ENCODE results near the gene TPI1.
A peak's percentile ranks its signal among the peaks of the same experiment; 100 is the strongest.

The TPI1 gene

GRCh38 chr12:6839482-6840201, 27.7 kb upstream of the TPI1 start:
- Histone ChIP-seq H3K27ac (ENCODE audit: low read depth, low read length) (peak overlapping the region; percentile 15), H3K9me3 (ENCODE audit: control insufficient read depth, insufficient read depth, low read length) (no peaks in the 10 kb centered on the region), H3K27me3 (ENCODE audit: control insufficient read depth, insufficient read depth, low read length) (no peaks in the 10 kb centered on the region), H3K4me1 (ENCODE audit: control insufficient read depth, insufficient read depth, low read length) (peaks cover 4% of the 10 kb centered on the region; the same call in 1 of the 2 replicates), H3K9ac (ENCODE audit: low read depth, low read length) (no peak overlapping the region), H3K36me3 (ENCODE audit: control insufficient read depth, insufficient read depth, low read length) (peaks cover 72% of the 10 kb centered on the region), H3K4me3 (ENCODE audit: low read depth, low read length) (no peak overlapping the region)

GRCh38 chr12:6840330-6840729, 27.0 kb upstream of the TPI1 start:
- no peak overlapping the region for H3K27ac ChIP-seq (ENCODE audit: low read depth, low read length)
- H3K36me3 ChIP-seq (ENCODE audit: control insufficient read depth, insufficient read depth, low read length), result peaks cover 79% of the 10 kb centered on the region
- no peak overlapping the region for H3K9ac ChIP-seq (ENCODE audit: low read depth, low read length)

GRCh38 chr12:6840761-6841515, 26.4 kb upstream of the TPI1 start, which contains the start of gene GNB3:
TSS of gene GNB3 (plus strand) at chr12:6840925. CDS start at chr12:6841288, 363 bp downstream.
- H3K9me3 ChIP-seq (ENCODE audit: control insufficient read depth, insufficient read depth, low read length), result no peaks in the 10 kb centered on the region
- H3K27me3 ChIP-seq (ENCODE audit: control insufficient read depth, insufficient read depth, low read length), result no peaks in the 10 kb centered on the region
- H3K4me1 ChIP-seq (ENCODE audit: control insufficient read depth, insufficient read depth, low read length), result peaks cover 4% of the 10 kb centered on the region; the same call in 1 of the 2 replicates
- H3K27ac ChIP-seq (ENCODE audit: low read depth, low read length), result peak within 1 kb of the TSS; percentile 15
- H3K9ac ChIP-seq (ENCODE audit: low read depth, low read length), result no peak within 1 kb of the TSS
- peaks cover 84% of the 10 kb centered on the region for H3K36me3 ChIP-seq (ENCODE audit: control insufficient read depth, insufficient read depth, low read length)
- H3K4me3 ChIP-seq (ENCODE audit: low read depth, low read length), result no peak within 1 kb of the TSS

More at GRCh38 chr12:6840330-6840729, 27.0 kb upstream of the TPI1 start:
- Histone ChIP-seq H3K4me3 (ENCODE audit: low read depth, low read length) (no peak overlapping the region), H3K27me3 (ENCODE audit: control insufficient read depth, insufficient read depth, low read length) (no peaks in the 10 kb centered on the region), H3K9me3 (ENCODE audit: control insufficient read depth, insufficient read depth, low read length) (no peaks in the 10 kb centered on the region), H3K4me1 (ENCODE audit: control insufficient read depth, insufficient read depth, low read length) (peaks cover 4% of the 10 kb centered on the region; the same call in 1 of the 2 replicates)

GRCh38 chr12:6842075-6842474, 25.3 kb upstream of the TPI1 start:
- Histone ChIP-seq H3K36me3 (ENCODE audit: control insufficient read depth, insufficient read depth, low read length) (peaks cover 84% of the 10 kb centered on the region), H3K27ac (ENCODE audit: low read depth, low read length) (no peak overlapping the region), H3K9ac (ENCODE audit: low read depth, low read length) (no peak overlapping the region), H3K9me3 (ENCODE audit: control insufficient read depth, insufficient read depth, low read length) (no peaks in the 10 kb centered on the region), H3K4me3 (ENCODE audit: low read depth, low read length) (no peak overlapping the region), H3K4me1 (ENCODE audit: control insufficient read depth, insufficient read depth, low read length) (peaks cover 4% of the 10 kb centered on the region; the same call in 1 of the 2 replicates), H3K27me3 (ENCODE audit: control insufficient read depth, insufficient read depth, low read length) (no peaks in the 10 kb centered on the region)

GRCh38 chr12:6843118-6843902, 24.0 kb upstream of the TPI1 start:
- H3K4me3 ChIP-seq (ENCODE audit: low read depth, low read length), result no peak overlapping the region
- H3K27me3 ChIP-seq (ENCODE audit: control insufficient read depth, insufficient read depth, low read length), result no peaks in the 10 kb centered on the region
- no peaks in the 10 kb centered on the region for H3K9me3 ChIP-seq (ENCODE audit: control insufficient read depth, insufficient read depth, low read length)
- H3K27ac ChIP-seq (ENCODE audit: low read depth, low read length), result no peak overlapping the region
- H3K36me3 ChIP-seq (ENCODE audit: control insufficient read depth, insufficient read depth, low read length), result peaks cover 82% of the 10 kb centered on the region
- no peak overlapping the region for H3K9ac ChIP-seq (ENCODE audit: low read depth, low read length)
- peaks cover 4% of the 10 kb centered on the region; the same call in 1 of the 2 replicates for H3K4me1 ChIP-seq (ENCODE audit: control insufficient read depth, insufficient read depth, low read length)

- no peak overlapping the region for H3K4me3 ChIP-seq (ENCODE audit: low read depth, low read length)
- H3K27me3 ChIP-seq (ENCODE audit: control insufficient read depth, insufficient read depth, low read length), result no peaks in the 10 kb centered on the region
- H3K36me3 ChIP-seq (ENCODE audit: control insufficient read depth, insufficient read depth, low read length), result peaks cover 77% of the 10 kb centered on the region
- no peaks in the 10 kb centered on the region for H3K9me3 ChIP-seq (ENCODE audit: control insufficient read depth, insufficient read depth, low read length)
- H3K9ac ChIP-seq (ENCODE audit: low read depth, low read length), result no peak overlapping the region
- no peak overlapping the region for H3K27ac ChIP-seq (ENCODE audit: low read depth, low read length)
- no peaks in the 10 kb centered on the region for H3K4me1 ChIP-seq (ENCODE audit: control insufficient read depth, insufficient read depth, low read length)
Observed at GRCh38 chr12:6845395-6845794, 21.9 kb upstream of the TPI1 start.

- H3K9ac ChIP-seq (ENCODE audit: low read depth, low read length), result no peak overlapping the region
- no peaks in the 10 kb centered on the region for H3K27me3 ChIP-seq (ENCODE audit: control insufficient read depth, insufficient read depth, low read length)
- H3K4me1 ChIP-seq (ENCODE audit: control insufficient read depth, insufficient read depth, low read length), result no peaks in the 10 kb centered on the region
- no peak overlapping the region for H3K27ac ChIP-seq (ENCODE audit: low read depth, low read length)
- no peaks in the 10 kb centered on the region for H3K9me3 ChIP-seq (ENCODE audit: control insufficient read depth, insufficient read depth, low read length)
- no peak overlapping the region for H3K4me3 ChIP-seq (ENCODE audit: low read depth, low read length)
- H3K36me3 ChIP-seq (ENCODE audit: control insufficient read depth, insufficient read depth, low read length), result peaks cover 77% of the 10 kb centered on the region
Observed at GRCh38 chr12:6846316-6846869, 20.9 kb upstream of the TPI1 start.

GRCh38 chr12:6847676-6848075, 19.7 kb upstream of the TPI1 start:
- Histone ChIP-seq H3K4me3 (ENCODE audit: low read depth, low read length) (no peak overlapping the region), H3K27me3 (ENCODE audit: control insufficient read depth, insufficient read depth, low read length) (no peaks in the 10 kb centered on the region), H3K9me3 (ENCODE audit: control insufficient read depth, insufficient read depth, low read length) (no peaks in the 10 kb centered on the region), H3K9ac (ENCODE audit: low read depth, low read length) (no peak overlapping the region), H3K4me1 (ENCODE audit: control insufficient read depth, insufficient read depth, low read length) (no peaks in the 10 kb centered on the region), H3K27ac (ENCODE audit: low read depth, low read length) (no peak overlapping the region), H3K36me3 (ENCODE audit: control insufficient read depth, insufficient read depth, low read length) (peaks cover 65% of the 10 kb centered on the region)

- Histone ChIP-seq H3K4me3 (ENCODE audit: low read depth, low read length) (no peak overlapping the region), H3K9ac (ENCODE audit: low read depth, low read length) (no peak overlapping the region), H3K27ac (ENCODE audit: low read depth, low read length) (no peak overlapping the region), H3K36me3 (ENCODE audit: control insufficient read depth, insufficient read depth, low read length) (peaks cover 52% of the 10 kb centered on the region), H3K27me3 (ENCODE audit: control insufficient read depth, insufficient read depth, low read length) (no peaks in the 10 kb centered on the region), H3K9me3 (ENCODE audit: control insufficient read depth, insufficient read depth, low read length) (no peaks in the 10 kb centered on the region), H3K4me1 (ENCODE audit: control insufficient read depth, insufficient read depth, low read length) (peaks cover 10% of the 10 kb centered on the region)
Observed at GRCh38 chr12:6849427-6849826, 17.9 kb upstream of the TPI1 start.

GRCh38 chr12:6849976-6850560, 17.3 kb upstream of the TPI1 start:
- Histone ChIP-seq H3K27ac (ENCODE audit: low read depth, low read length) (no peak overlapping the region), H3K36me3 (ENCODE audit: control insufficient read depth, insufficient read depth, low read length) (peaks cover 48% of the 10 kb centered on the region), H3K4me3 (ENCODE audit: low read depth, low read length) (peak overlapping the region; percentile 88), H3K9ac (ENCODE audit: low read depth, low read length) (no peak overlapping the region), H3K27me3 (ENCODE audit: control insufficient read depth, insufficient read depth, low read length) (no peaks in the 10 kb centered on the region), H3K4me1 (ENCODE audit: control insufficient read depth, insufficient read depth, low read length) (peaks cover 10% of the 10 kb centered on the region), H3K9me3 (ENCODE audit: control insufficient read depth, insufficient read depth, low read length) (no peaks in the 10 kb centered on the region)

Data from HUES48 (cell line).